Neural progenitor cell (in vitro differentiated cells): ENCODE data around the gene LINC00237. TPM values are rescaled to one million over a fixed set of nuclear protein-coding genes. Genes with fewer than 3 reads are reported as not detected.

Source experiments
- DNase-seq: peaks from one replicate; pipeline ENCODE4 v3.0.0-alpha.2; 2016; ENCODE audit warnings: low spot score
- H2AFZ ChIP-seq: fragments of 200-600 bp; sonication (generic); replicated peaks from 2 replicates; pipeline ENCODE4 v1.6.1; 2016; ENCODE audit warnings: antibody characterized with exemption
- H3F3A ChIP-seq: fragments of 200-600 bp; sonication (generic); 2 replicates; pipeline ENCODE4 v1.6.1; 2016; ENCODE audit warnings: antibody characterized with exemption, low read depth
- H3K27ac ChIP-seq: fragments of 200-600 bp; sonication (generic); 2 replicates; pipeline ENCODE4 v1.5.1; 2016; ENCODE audit warnings: mild to moderate bottlenecking
- H3K27me3 ChIP-seq: fragments of 200-600 bp; sonication (generic); 2 replicates; pipeline ENCODE4 v1.6.1; 2016; ENCODE audit warnings: mild to moderate bottlenecking, moderate library complexity
- H3K36me3 ChIP-seq: fragments of 200-600 bp; sonication (generic); 2 replicates; pipeline ENCODE4 v1.5.1; 2016
- H3K4me1 ChIP-seq: fragments of 200-600 bp; sonication (generic); 2 replicates; pipeline ENCODE4 v1.6.1; 2016; ENCODE audit warnings: mixed run types
- H3K4me2 ChIP-seq: fragments of 200-600 bp; sonication (generic); 2 replicates; pipeline ENCODE4 v1.6.1; 2016
- H3K4me3 ChIP-seq: fragments of 200-600 bp; sonication (generic); 2 replicates; pipeline ENCODE4 v1.5.1; 2016
- H3K79me2 ChIP-seq: fragments of 200-600 bp; sonication (generic); 2 replicates; pipeline ENCODE4 v1.6.1; 2016; ENCODE audit warnings: low read depth
- H3K9ac ChIP-seq: fragments of 200-600 bp; sonication (generic); 2 replicates; pipeline ENCODE4 v1.6.1; 2016
- H3K9me3 ChIP-seq: fragments of 200-600 bp; sonication (generic); 2 replicates; pipeline ENCODE4 v1.5.1; 2016; ENCODE audit warnings: low read depth
- H4K20me1 ChIP-seq: fragments of 200-600 bp; sonication (generic); 2 replicates; pipeline ENCODE4 v1.6.1; 2016; ENCODE audit warnings: low read depth
- H3K27ac Mint-ChIP-seq: 3 replicates; pipeline ENCODE4 v1.8.0; 2021; ENCODE audit warnings: mixed read lengths
- H3K27me3 Mint-ChIP-seq: 2 replicates; pipeline ENCODE4 v1.8.0; 2022; ENCODE audit warnings: low read depth, mild to moderate bottlenecking, inconsistent platforms, moderate library complexity, mixed read lengths; ENCODE audit not compliant: insufficient read depth
- H3K36me3 Mint-ChIP-seq: 3 replicates; pipeline ENCODE4 v1.8.0; 2021; ENCODE audit warnings: mixed read lengths
- H3K4me1 Mint-ChIP-seq: 3 replicates; pipeline ENCODE4 v1.8.0; 2021; ENCODE audit warnings: mixed read lengths
- H3K4me3 Mint-ChIP-seq: 3 replicates; pipeline ENCODE4 v1.8.0; 2021; ENCODE audit warnings: mild to moderate bottlenecking, moderate library complexity, mixed read lengths
- H3K9me3 Mint-ChIP-seq: 3 replicates; pipeline ENCODE4 v1.8.0; 2020; ENCODE audit warnings: mixed read lengths
- CTCF ChIP-seq: fragments of 200-600 bp; sonication (generic); IDR thresholded peaks from 2 replicates; pipeline ENCODE4 v1.5.1; 2017; ENCODE audit warnings: antibody characterized with exemption, mild to moderate bottlenecking
- EZH2 ChIP-seq: fragments of 200-600 bp; sonication (generic); IDR thresholded peaks from 2 replicates; pipeline ENCODE4 v1.6.1; 2017; ENCODE audit warnings: antibody characterized with exemption, mild to moderate bottlenecking, moderate library complexity
- EZH2phosphoT487 ChIP-seq: fragments of 200-600 bp; sonication (generic); IDR thresholded peaks from 2 replicates; pipeline ENCODE4 v1.6.1; 2017; ENCODE audit warnings: antibody characterized with exemption
- total RNA-seq: library from RNA; depleted of rRNA; stranded (reverse); fragments of >200 nt; gene quantifications from 2 replicates; pipeline ENCODE4 v1.2.3, GENCODE V29; 2015; ENCODE audit warnings: low replicate concordance

Gene LINC00237
- total RNA-seq, 1 donor from 2014 or later = not detected

- no peaks in the 10 kb centered on the region for H3K4me1 Mint-ChIP-seq
- H2AFZ ChIP-seq = no peak overlapping the region
- TF ChIP-seq EZH2 = no peak
- no peak for TF ChIP-seq EZH2phosphoT487
- TF ChIP-seq CTCF = no peak
- no peak overlapping the region for H3K4me3 ChIP-seq
- H3K36me3 ChIP-seq = no peaks in the 10 kb centered on the region
- no peak overlapping the region for H3K4me3 Mint-ChIP-seq
- H3K36me3 Mint-ChIP-seq = peaks cover 5% of the 10 kb centered on the region
- peaks cover 4% of the 10 kb centered on the region for H3F3A ChIP-seq
- no peak overlapping the region for H3K27ac ChIP-seq
- DNase-seq = no peak
- no peaks in the 10 kb centered on the region for H3K27me3 Mint-ChIP-seq
- H3K27ac Mint-ChIP-seq = no peak overlapping the region
- peaks cover 2% of the 10 kb centered on the region for H4K20me1 ChIP-seq
- H3K9me3 ChIP-seq = no peaks in the 10 kb centered on the region
- H3K4me1 ChIP-seq = peaks cover 12% of the 10 kb centered on the region
- H3K9me3 Mint-ChIP-seq = no peaks in the 10 kb centered on the region
- no peak overlapping the region for H3K9ac ChIP-seq
- no peak overlapping the region for H3K4me2 ChIP-seq
- H3K27me3 ChIP-seq = no peaks in the 10 kb centered on the region
- peaks cover 9% of the 10 kb centered on the region for H3K79me2 ChIP-seq
Measured at GRCh38 chr20:21134883-21135493, 28.8 kb upstream of the LINC00237 start.

GRCh38 chr20:21133917-21134622, 27.9 kb upstream of the LINC00237 start:
- H3K9ac ChIP-seq = no peak overlapping the region
- DNase-seq = no peak

GRCh38 chr20:21133404-21133803, 27.2 kb upstream of the LINC00237 start:
- Mint-ChIP-seq H3K36me3 (peaks cover 5% of the 10 kb centered on the region), H3K4me1 (no peaks in the 10 kb centered on the region), H3K9me3 (no peaks in the 10 kb centered on the region), H3K27ac (no peak overlapping the region), H3K4me3 (no peak overlapping the region), H3K27me3 (no peaks in the 10 kb centered on the region)
- Histone ChIP-seq H3K9me3 (no peaks in the 10 kb centered on the region), H3K27me3 (no peaks in the 10 kb centered on the region), H3K4me3 (no peak overlapping the region), H3K36me3 (no peaks in the 10 kb centered on the region), H3K27ac (no peak overlapping the region), H3K79me2 (peaks cover 22% of the 10 kb centered on the region), H3F3A (peaks cover 4% of the 10 kb centered on the region), H3K4me1 (peaks cover 15% of the 10 kb centered on the region), H3K4me2 (no peak overlapping the region), H2AFZ (no peak overlapping the region), H4K20me1 (peaks cover 2% of the 10 kb centered on the region), H3K9ac (no peak overlapping the region)
- no peak for DNase-seq
- TF ChIP-seq EZH2phosphoT487 (no peak), EZH2 (no peak), CTCF (no peak)

More at GRCh38 chr20:21133917-21134622, 27.9 kb upstream of the LINC00237 start:
- Histone ChIP-seq H4K20me1 (peaks cover 2% of the 10 kb centered on the region), H3F3A (peaks cover 4% of the 10 kb centered on the region), H2AFZ (no peak overlapping the region), H3K27ac (no peak overlapping the region), H3K27me3 (no peaks in the 10 kb centered on the region), H3K9me3 (no peaks in the 10 kb centered on the region), H3K4me1 (peaks cover 15% of the 10 kb centered on the region), H3K79me2 (peaks cover 15% of the 10 kb centered on the region), H3K4me2 (no peak overlapping the region), H3K4me3 (no peak overlapping the region), H3K36me3 (no peaks in the 10 kb centered on the region)
- Mint-ChIP-seq H3K36me3 (peaks cover 5% of the 10 kb centered on the region), H3K27ac (no peak overlapping the region), H3K4me1 (no peaks in the 10 kb centered on the region), H3K9me3 (no peaks in the 10 kb centered on the region), H3K4me3 (no peak overlapping the region), H3K27me3 (no peaks in the 10 kb centered on the region)
- TF ChIP-seq EZH2phosphoT487 (no peak), CTCF (no peak), EZH2 (no peak)
